ENCODE measurements around the gene GATD1.
A peak's percentile ranks its signal among the peaks of the same experiment; 100 is the strongest.

GATD1 gene

GRCh38 chr11:777288-778255 is at the start of gene GATD1:
Gene GATD1, minus strand, starts transcription at chr11:777487. Its CDS starts 25 bp downstream, at chr11:777462.
- H3K27ac ChIP-seq (ENCODE audit: low read length), result peak within 1 kb of the TSS; percentile 61
- peak within 1 kb of the TSS; percentile 85 for H3K4me3 ChIP-seq (ENCODE audit: low read length)
- H3K9me3 ChIP-seq (ENCODE audit: insufficient read depth, low read depth, low read length), result no peaks in the 10 kb centered on the region
- H3K4me1 ChIP-seq (ENCODE audit: insufficient read depth, low read length), result peaks cover 9% of the 10 kb centered on the region
- H3K9ac ChIP-seq (ENCODE audit: low read depth, low read length), result peak within 1 kb of the TSS; percentile 83
- H3K27me3 ChIP-seq (ENCODE audit: insufficient read depth, low read length), result no peaks in the 10 kb centered on the region; the same call in 1 of the 2 replicates
- H3K36me3 ChIP-seq (ENCODE audit: insufficient read depth, low read depth, low read length), result peaks cover 19% of the 10 kb centered on the region

- H3K4me1 ChIP-seq (ENCODE audit: insufficient read depth, low read length), result peaks cover 17% of the 10 kb centered on the region
- peaks cover 8% of the 10 kb centered on the region for H3K36me3 ChIP-seq (ENCODE audit: insufficient read depth, low read depth, low read length)
- no peak overlapping the region for H3K9ac ChIP-seq (ENCODE audit: low read depth, low read length)
- H3K9me3 ChIP-seq (ENCODE audit: insufficient read depth, low read depth, low read length), result no peaks in the 10 kb centered on the region
- H3K27me3 ChIP-seq (ENCODE audit: insufficient read depth, low read length), result peaks cover 65% of the 10 kb centered on the region
- no peak overlapping the region for H3K27ac ChIP-seq (ENCODE audit: low read length)
- peak overlapping the region; percentile 64; the same call in 1 of the 2 replicates for H3K4me3 ChIP-seq (ENCODE audit: low read length)
Observed at GRCh38 chr11:826836-827145, 49.5 kb upstream of the GATD1 start.

- no peak overlapping the region for H3K27ac ChIP-seq (ENCODE audit: low read length)
- peaks cover 59% of the 10 kb centered on the region for H3K27me3 ChIP-seq (ENCODE audit: insufficient read depth, low read length)
- H3K4me1 ChIP-seq (ENCODE audit: insufficient read depth, low read length), result peaks cover 15% of the 10 kb centered on the region
- no peak overlapping the region for H3K9ac ChIP-seq (ENCODE audit: low read depth, low read length)
- H3K36me3 ChIP-seq (ENCODE audit: insufficient read depth, low read depth, low read length), result peaks cover 8% of the 10 kb centered on the region
- H3K4me3 ChIP-seq (ENCODE audit: low read length), result no peak overlapping the region
- no peaks in the 10 kb centered on the region for H3K9me3 ChIP-seq (ENCODE audit: insufficient read depth, low read depth, low read length)
Observed at GRCh38 chr11:826227-826621, 48.9 kb upstream of the GATD1 start.

- Histone ChIP-seq H3K4me3 (ENCODE audit: low read length) (no peak overlapping the region), H3K4me1 (ENCODE audit: insufficient read depth, low read length) (peaks cover 15% of the 10 kb centered on the region; the same call in 1 of the 2 replicates), H3K27me3 (ENCODE audit: insufficient read depth, low read length) (peaks cover 53% of the 10 kb centered on the region), H3K36me3 (ENCODE audit: insufficient read depth, low read depth, low read length) (peaks cover 8% of the 10 kb centered on the region), H3K9ac (ENCODE audit: low read depth, low read length) (no peak overlapping the region), H3K9me3 (ENCODE audit: insufficient read depth, low read depth, low read length) (no peaks in the 10 kb centered on the region), H3K27ac (ENCODE audit: low read length) (no peak overlapping the region)
Observed at GRCh38 chr11:825366-826226, 48.3 kb upstream of the GATD1 start.

GRCh38 chr11:824942-825341 is 47.7 kb upstream of the GATD1 start:
- peaks cover 15% of the 10 kb centered on the region; the same call in 1 of the 2 replicates for H3K4me1 ChIP-seq (ENCODE audit: insufficient read depth, low read length)
- peaks cover 46% of the 10 kb centered on the region for H3K27me3 ChIP-seq (ENCODE audit: insufficient read depth, low read length)
- H3K27ac ChIP-seq (ENCODE audit: low read length), result no peak overlapping the region
- H3K36me3 ChIP-seq (ENCODE audit: insufficient read depth, low read depth, low read length), result peaks cover 8% of the 10 kb centered on the region
- no peaks in the 10 kb centered on the region for H3K9me3 ChIP-seq (ENCODE audit: insufficient read depth, low read depth, low read length)
- H3K4me3 ChIP-seq (ENCODE audit: low read length), result no peak overlapping the region
- H3K9ac ChIP-seq (ENCODE audit: low read depth, low read length), result no peak overlapping the region

GRCh38 chr11:824292-824880 is 47.1 kb upstream of the GATD1 start:
- no peak overlapping the region for H3K27ac ChIP-seq (ENCODE audit: low read length)
- H3K27me3 ChIP-seq (ENCODE audit: insufficient read depth, low read length), result peaks cover 41% of the 10 kb centered on the region
- H3K9me3 ChIP-seq (ENCODE audit: insufficient read depth, low read depth, low read length), result no peaks in the 10 kb centered on the region
- H3K36me3 ChIP-seq (ENCODE audit: insufficient read depth, low read depth, low read length), result peaks cover 8% of the 10 kb centered on the region
- H3K4me3 ChIP-seq (ENCODE audit: low read length), result no peak overlapping the region
- peaks cover 15% of the 10 kb centered on the region; the same call in 1 of the 2 replicates for H3K4me1 ChIP-seq (ENCODE audit: insufficient read depth, low read length)
- H3K9ac ChIP-seq (ENCODE audit: low read depth, low read length), result no peak overlapping the region

- H3K36me3 ChIP-seq (ENCODE audit: insufficient read depth, low read depth, low read length), result peaks cover 8% of the 10 kb centered on the region
- no peaks in the 10 kb centered on the region for H3K9me3 ChIP-seq (ENCODE audit: insufficient read depth, low read depth, low read length)
- peaks cover 8% of the 10 kb centered on the region; the same call in 1 of the 2 replicates for H3K4me1 ChIP-seq (ENCODE audit: insufficient read depth, low read length)
- H3K27ac ChIP-seq (ENCODE audit: low read length), result no peak overlapping the region
- peaks cover 33% of the 10 kb centered on the region for H3K27me3 ChIP-seq (ENCODE audit: insufficient read depth, low read length)
- H3K9ac ChIP-seq (ENCODE audit: low read depth, low read length), result no peak overlapping the region
- H3K4me3 ChIP-seq (ENCODE audit: low read length), result no peak overlapping the region
Observed at GRCh38 chr11:823441-824291, 46.4 kb upstream of the GATD1 start.

- peaks cover 8% of the 10 kb centered on the region for H3K36me3 ChIP-seq (ENCODE audit: insufficient read depth, low read depth, low read length)
- H3K4me3 ChIP-seq (ENCODE audit: low read length), result no peak overlapping the region
- H3K9ac ChIP-seq (ENCODE audit: low read depth, low read length), result no peak overlapping the region
- H3K9me3 ChIP-seq (ENCODE audit: insufficient read depth, low read depth, low read length), result no peaks in the 10 kb centered on the region
- H3K4me1 ChIP-seq (ENCODE audit: insufficient read depth, low read length), result no peaks in the 10 kb centered on the region; the same call in 1 of the 2 replicates
- no peak overlapping the region for H3K27ac ChIP-seq (ENCODE audit: low read length)
- H3K27me3 ChIP-seq (ENCODE audit: insufficient read depth, low read length), result peaks cover 15% of the 10 kb centered on the region
Observed at GRCh38 chr11:821512-822371, 44.5 kb upstream of the GATD1 start.

- no peak overlapping the region for H3K27ac ChIP-seq (ENCODE audit: low read length)
- no peaks in the 10 kb centered on the region; the same call in 1 of the 2 replicates for H3K4me1 ChIP-seq (ENCODE audit: insufficient read depth, low read length)
- peak overlapping the region; percentile 59; the same call in 1 of the 2 replicates for H3K9ac ChIP-seq (ENCODE audit: low read depth, low read length)
- no peaks in the 10 kb centered on the region for H3K9me3 ChIP-seq (ENCODE audit: insufficient read depth, low read depth, low read length)
- peaks cover 8% of the 10 kb centered on the region for H3K36me3 ChIP-seq (ENCODE audit: insufficient read depth, low read depth, low read length)
- peak overlapping the region; percentile 74; the same call in 1 of the 2 replicates for H3K4me3 ChIP-seq (ENCODE audit: low read length)
- peaks cover 7% of the 10 kb centered on the region; the same call in 1 of the 2 replicates for H3K27me3 ChIP-seq (ENCODE audit: insufficient read depth, low read length)
Observed at GRCh38 chr11:820655-821511, 43.6 kb upstream of the GATD1 start.

Data from iPS-20b (cell line).